BLaER1 (cell line): ENCODE results near the gene MRPL55.

Source experiments
- H3K27ac ChIP-seq: shearing (Covaris generic); formaldehyde crosslinking; 2 replicates; pipeline ENCODE4 v1.8.1; 2022
- H3K27me3 ChIP-seq: shearing (Covaris generic); formaldehyde crosslinking; 2 replicates; pipeline ENCODE4 v1.8.1; 2022
- H3K36me3 ChIP-seq: shearing (Covaris generic); formaldehyde crosslinking; 2 replicates; pipeline ENCODE4 v1.8.1; 2022
- H3K4me1 ChIP-seq: shearing (Covaris generic); formaldehyde crosslinking; 2 replicates; pipeline ENCODE4 v1.8.1; 2022
- H3K4me2 ChIP-seq: shearing (Covaris generic); formaldehyde crosslinking; 2 replicates; pipeline ENCODE4 v1.8.1; 2022
- H3K4me3 ChIP-seq: shearing (Covaris generic); formaldehyde crosslinking; 2 replicates; pipeline ENCODE4 v1.8.1; 2022
- H3K9ac ChIP-seq: shearing (Covaris generic); formaldehyde crosslinking; 2 replicates; pipeline ENCODE4 v1.8.1; 2022
- H3K9me3 ChIP-seq: shearing (Covaris generic); formaldehyde crosslinking; 2 replicates; pipeline ENCODE4 v1.8.1; 2022
- H4K20me1 ChIP-seq: shearing (Covaris generic); formaldehyde crosslinking; 2 replicates; pipeline ENCODE4 v1.8.1; 2022
- Cebpa-rat ChIP-seq: shearing (Covaris generic); IDR thresholded peaks from 2 replicates; pipeline ENCODE4 v1.8.1; 2022

Gene MRPL55

DNA sequence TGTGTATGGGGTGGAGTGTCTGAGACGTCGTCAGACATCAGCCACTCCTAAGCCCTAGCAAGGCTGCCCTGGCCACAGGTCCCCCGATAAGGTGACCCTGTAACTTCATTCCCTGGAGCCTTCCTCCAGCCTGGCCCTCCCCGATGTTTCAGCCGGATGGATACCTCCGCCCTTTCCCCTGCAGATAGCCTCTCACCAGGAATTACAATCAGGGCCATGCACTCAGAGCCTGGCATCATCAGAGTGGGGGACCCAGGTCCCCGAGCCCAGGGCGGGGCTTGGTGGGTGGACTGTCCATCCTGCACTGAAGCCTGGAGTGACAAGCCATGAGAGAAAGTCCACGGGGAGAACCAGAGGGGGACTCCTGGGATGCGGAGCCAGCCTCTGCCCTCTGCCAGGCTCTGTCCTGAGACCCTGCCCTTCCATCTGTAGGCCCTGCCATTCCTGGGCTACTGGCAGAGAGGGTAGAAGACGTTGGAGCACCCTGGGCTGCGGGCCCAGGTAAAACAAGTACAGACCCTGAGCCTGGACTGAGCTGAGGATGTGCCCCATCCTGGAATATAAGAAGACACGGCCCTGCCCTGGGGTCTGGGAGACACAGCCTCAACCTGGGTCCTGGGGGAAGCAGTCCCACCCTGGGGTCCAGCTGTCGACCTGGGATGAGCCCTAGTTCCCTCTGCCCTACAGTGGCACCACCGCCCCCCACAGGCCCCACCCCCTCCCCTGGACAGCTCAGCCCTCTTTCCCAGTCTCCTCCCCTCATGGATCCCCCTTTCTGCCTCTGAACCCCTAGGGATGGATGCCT lies 43.4 kb downstream of the MRPL55 start:
- H3K4me2 ChIP-seq = no peak overlapping the region
- peaks cover 15% of the 10 kb centered on the region; the same call in 1 of the 2 replicates for H3K27me3 ChIP-seq
- no peaks in the 10 kb centered on the region for H3K9me3 ChIP-seq
- H4K20me1 ChIP-seq = no peaks in the 10 kb centered on the region
- H3K27ac ChIP-seq = no peak overlapping the region
- no peak for TF ChIP-seq Cebpa-rat
- H3K4me1 ChIP-seq = no peaks in the 10 kb centered on the region
- H3K36me3 ChIP-seq = no peaks in the 10 kb centered on the region
- no peak overlapping the region for H3K9ac ChIP-seq
- no peak overlapping the region for H3K4me3 ChIP-seq

- Histone ChIP-seq H4K20me1 (no peaks in the 10 kb centered on the region), H3K9me3 (no peaks in the 10 kb centered on the region), H3K27ac (no peak overlapping the region), H3K36me3 (no peaks in the 10 kb centered on the region), H3K4me1 (no peaks in the 10 kb centered on the region), H3K4me2 (no peak overlapping the region), H3K4me3 (no peak overlapping the region), H3K9ac (no peak overlapping the region), H3K27me3 (peaks cover 15% of the 10 kb centered on the region; the same call in 1 of the 2 replicates)
- no peak for TF ChIP-seq Cebpa-rat
Observed at GRCh38 chr1:228064741-228065542, 44.2 kb downstream of the MRPL55 start.

DNA sequence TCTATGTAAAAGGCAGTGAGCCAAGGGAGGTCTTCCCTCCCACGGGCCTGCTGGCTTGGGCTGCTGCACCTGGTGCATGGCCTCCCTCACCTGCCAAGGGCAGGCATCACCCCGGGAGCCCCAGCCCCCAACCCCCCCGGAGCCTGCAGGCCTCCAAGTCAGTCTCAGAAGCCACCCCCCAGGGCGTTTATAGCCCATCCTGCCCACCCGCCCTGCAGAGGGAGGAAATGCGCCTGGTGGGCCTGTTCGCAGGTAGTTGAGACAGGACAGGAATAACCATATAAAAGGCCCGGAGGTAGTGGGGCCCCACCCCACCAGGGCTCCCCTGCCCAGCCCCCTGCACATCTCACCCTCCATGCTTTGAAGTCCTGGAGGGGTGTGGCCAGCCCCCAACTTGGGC lies 44.8 kb downstream of the MRPL55 start:
- no peak for TF ChIP-seq Cebpa-rat
- Histone ChIP-seq H3K27ac (no peak overlapping the region), H3K27me3 (peaks cover 15% of the 10 kb centered on the region; the same call in 1 of the 2 replicates), H3K9me3 (no peaks in the 10 kb centered on the region), H3K4me3 (no peak overlapping the region), H4K20me1 (no peaks in the 10 kb centered on the region), H3K4me1 (no peaks in the 10 kb centered on the region), H3K4me2 (no peak overlapping the region), H3K9ac (no peak overlapping the region), H3K36me3 (no peaks in the 10 kb centered on the region)

DNA sequence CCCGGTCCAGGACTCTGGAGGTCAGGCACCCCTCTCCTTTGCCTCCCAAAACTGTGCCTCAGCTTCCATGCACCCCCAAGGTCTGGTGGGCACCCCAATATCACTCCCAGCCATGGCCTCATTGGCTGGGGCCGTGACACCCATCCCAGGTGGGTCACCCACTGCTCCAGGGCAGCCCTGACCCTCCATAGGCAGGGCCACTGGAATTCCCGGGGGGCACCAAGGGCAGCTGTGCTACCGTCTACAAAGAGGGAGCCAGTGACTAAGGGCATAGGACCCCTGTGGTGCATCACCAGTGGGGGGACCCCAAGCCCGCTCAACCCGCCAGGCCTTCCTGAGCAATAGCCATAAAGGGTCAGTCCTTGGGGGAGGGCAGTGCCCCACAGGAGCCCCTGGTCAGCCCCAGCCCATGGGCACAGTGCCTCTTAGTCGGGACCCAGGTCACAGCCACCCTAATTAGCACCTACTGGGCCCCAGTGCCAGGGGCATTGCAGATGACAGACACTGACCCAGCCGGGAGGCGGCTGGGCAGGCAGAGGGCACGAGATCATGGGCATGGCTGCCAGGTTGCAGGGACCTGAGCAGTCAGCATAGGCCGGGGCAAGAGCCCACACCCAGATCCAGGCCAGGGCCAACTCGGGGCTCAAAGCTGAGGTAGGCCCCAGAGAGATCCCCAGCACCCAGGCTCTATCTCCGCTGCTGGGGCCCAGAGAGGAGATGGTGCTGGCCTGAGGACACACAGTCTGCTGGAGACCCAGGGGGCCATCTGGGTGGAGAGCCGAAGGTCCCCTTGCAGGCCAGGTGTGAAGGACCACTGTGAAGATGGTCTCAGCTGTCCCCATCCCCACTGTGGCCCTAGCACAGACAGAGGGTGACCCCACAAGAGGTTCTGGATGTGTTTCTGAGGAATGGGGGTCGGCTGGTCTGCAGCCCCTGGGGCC lies 45.6 kb downstream of the MRPL55 start:
- H3K9ac ChIP-seq = no peak overlapping the region
- H3K4me1 ChIP-seq = no peaks in the 10 kb centered on the region
- TF ChIP-seq Cebpa-rat = no peak
- no peak overlapping the region for H3K4me3 ChIP-seq
- H3K27ac ChIP-seq = no peak overlapping the region
- no peaks in the 10 kb centered on the region for H4K20me1 ChIP-seq
- H3K27me3 ChIP-seq = peaks cover 15% of the 10 kb centered on the region; the same call in 1 of the 2 replicates
- no peaks in the 10 kb centered on the region for H3K36me3 ChIP-seq
- no peaks in the 10 kb centered on the region for H3K9me3 ChIP-seq
- no peak overlapping the region for H3K4me2 ChIP-seq

GRCh38 chr1:228062812-228063211 lies 46.3 kb downstream of the MRPL55 start:
- H3K4me2 ChIP-seq = no peak overlapping the region
- H3K9me3 ChIP-seq = no peaks in the 10 kb centered on the region
- no peaks in the 10 kb centered on the region for H4K20me1 ChIP-seq
- no peak overlapping the region for H3K9ac ChIP-seq
- no peak overlapping the region for H3K27ac ChIP-seq
- peaks cover 15% of the 10 kb centered on the region; the same call in 1 of the 2 replicates for H3K27me3 ChIP-seq
- no peak for TF ChIP-seq Cebpa-rat
- no peak overlapping the region for H3K4me3 ChIP-seq
- H3K36me3 ChIP-seq = no peaks in the 10 kb centered on the region
- H3K4me1 ChIP-seq = no peaks in the 10 kb centered on the region

DNA sequence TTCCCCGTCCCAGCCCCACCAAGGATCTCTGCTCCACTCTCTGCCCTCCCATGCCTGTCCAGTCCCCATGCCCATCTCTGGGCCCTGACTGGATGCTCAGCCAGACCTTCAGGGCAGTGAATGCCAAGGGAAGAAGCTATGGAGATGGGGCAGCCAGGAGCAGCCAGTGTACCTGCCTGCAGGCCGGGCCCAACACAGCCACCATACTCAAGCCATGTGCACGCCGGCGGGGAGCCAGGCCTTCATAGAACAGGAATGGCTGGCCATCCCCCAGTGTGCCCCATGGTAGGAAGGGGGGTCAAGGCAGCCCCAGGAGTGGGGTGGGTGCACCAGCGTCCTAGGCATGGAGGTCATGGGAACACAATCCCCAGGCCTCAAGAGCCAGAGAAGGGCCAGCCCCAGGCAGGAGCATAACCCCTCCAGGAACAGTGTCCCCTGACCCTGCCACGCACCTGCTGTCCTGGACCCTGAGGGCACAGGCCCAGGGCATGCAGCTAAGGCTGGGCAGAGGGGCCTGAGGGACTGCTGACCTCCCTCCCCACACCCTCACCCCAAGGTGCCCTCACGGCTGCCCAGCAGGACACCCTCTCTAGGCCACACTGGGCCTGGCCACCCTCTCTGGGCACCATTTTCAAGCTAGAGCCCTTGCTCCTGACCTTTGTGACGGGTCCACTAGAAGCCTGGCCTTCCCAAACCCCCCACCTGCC lies 46.9 kb downstream of the MRPL55 start:
- H3K27ac ChIP-seq = no peak overlapping the region
- no peaks in the 10 kb centered on the region for H3K4me1 ChIP-seq
- no peaks in the 10 kb centered on the region for H4K20me1 ChIP-seq
- no peaks in the 10 kb centered on the region for H3K9me3 ChIP-seq
- no peak overlapping the region for H3K9ac ChIP-seq
- H3K27me3 ChIP-seq = peaks cover 13% of the 10 kb centered on the region; the same call in 1 of the 2 replicates
- H3K4me3 ChIP-seq = no peak overlapping the region
- H3K36me3 ChIP-seq = no peaks in the 10 kb centered on the region
- TF ChIP-seq Cebpa-rat = no peak
- no peak overlapping the region for H3K4me2 ChIP-seq

GRCh38 chr1:228061411-228062084 lies 47.6 kb downstream of the MRPL55 start:
- Histone ChIP-seq H3K27me3 (peaks cover 6% of the 10 kb centered on the region; the same call in 1 of the 2 replicates), H3K4me3 (no peak overlapping the region)

DNA sequence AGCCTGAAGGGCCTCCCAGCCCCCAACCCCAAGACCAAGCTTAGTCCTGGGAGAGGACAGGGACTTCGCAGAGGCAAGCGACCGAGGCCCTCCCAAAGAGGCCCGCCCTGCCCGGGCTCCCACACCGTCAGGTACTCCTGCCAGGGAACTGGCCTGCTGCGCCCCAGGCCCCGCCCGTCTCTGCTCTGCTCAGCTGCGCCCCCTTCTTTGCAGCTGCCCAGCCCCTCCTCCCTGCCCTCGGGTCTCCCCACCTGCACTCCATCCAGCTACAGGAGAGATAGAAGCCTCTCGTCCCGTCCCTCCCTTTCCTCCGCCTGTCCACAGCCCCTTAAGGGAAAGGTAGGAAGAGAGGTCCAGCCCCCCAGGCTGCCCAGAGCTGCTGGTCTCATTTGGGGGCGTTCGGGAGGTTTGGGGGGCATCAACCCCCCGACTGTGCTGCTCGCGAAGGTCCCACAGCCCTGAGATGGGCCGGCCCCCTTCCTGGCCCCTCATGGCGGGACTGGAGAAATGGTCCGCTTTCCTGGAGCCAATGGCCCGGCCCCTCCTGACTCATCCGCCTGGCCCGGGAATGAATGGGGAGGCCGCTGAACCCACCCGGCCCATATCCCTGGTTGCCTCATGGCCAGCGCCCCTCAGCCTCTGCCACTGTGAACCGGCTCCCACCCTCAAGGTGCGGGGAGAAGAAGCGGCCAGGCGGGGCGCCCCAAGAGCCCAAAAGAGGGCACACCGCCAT lies 48.5 kb downstream of the MRPL55 start:
- H3K4me2 ChIP-seq = no peak overlapping the region
- no peak overlapping the region for H3K27ac ChIP-seq
- no peaks in the 10 kb centered on the region for H3K36me3 ChIP-seq
- no peak overlapping the region for H3K9ac ChIP-seq
- H3K4me1 ChIP-seq = no peaks in the 10 kb centered on the region
- H3K9me3 ChIP-seq = no peaks in the 10 kb centered on the region
- H4K20me1 ChIP-seq = no peaks in the 10 kb centered on the region
- no peak for TF ChIP-seq Cebpa-rat
- H3K27me3 ChIP-seq = peaks cover 2% of the 10 kb centered on the region
- no peak overlapping the region for H3K4me3 ChIP-seq

More at GRCh38 chr1:228061411-228062084, 47.6 kb downstream of the MRPL55 start:
- no peaks in the 10 kb centered on the region for H3K9me3 ChIP-seq
- no peaks in the 10 kb centered on the region for H4K20me1 ChIP-seq
- H3K27ac ChIP-seq = no peak overlapping the region
- TF ChIP-seq Cebpa-rat = no peak
- H3K36me3 ChIP-seq = no peaks in the 10 kb centered on the region
- H3K9ac ChIP-seq = no peak overlapping the region
- H3K4me1 ChIP-seq = no peaks in the 10 kb centered on the region
- H3K4me2 ChIP-seq = no peak overlapping the region
